H9 (cell line): ENCODE results near the gene COQ8A. TPM values are rescaled to one million over a fixed set of nuclear protein-coding genes. Genes with fewer than 3 reads are reported as not detected.

Source experiments
- DNase-seq: peaks from one replicate; pipeline ENCODE4 v3.0.0-alpha.2; 2017
- H2AFZ ChIP-seq: one replicate; pipeline ENCODE4 v1.6.1; 2013; ENCODE audit warnings: mild to moderate bottlenecking, low read length, control low read depth, moderate library complexity
- H2AK5ac ChIP-seq: 2 replicates; pipeline ENCODE4 v1.6.1; 2013; ENCODE audit warnings: low read length, control low read depth, mixed read lengths; ENCODE audit not compliant: insufficient read length
- H2BK120ac ChIP-seq: one replicate; pipeline ENCODE4 v1.6.1; 2013; ENCODE audit warnings: low read depth, mild to moderate bottlenecking, low read length, control low read depth, inconsistent platforms; ENCODE audit not compliant: poor library complexity, severe bottlenecking
- H2BK12ac ChIP-seq: 2 replicates; pipeline ENCODE4 v1.6.1; 2013; ENCODE audit warnings: low read length, control low read depth, mixed read lengths, low read depth; ENCODE audit not compliant: insufficient read length
- H2BK15ac ChIP-seq: 2 replicates; pipeline ENCODE4 v1.6.1; 2013; ENCODE audit warnings: low read depth, low read length, control low read depth
- H2BK20ac ChIP-seq: one replicate; pipeline ENCODE4 v1.6.1; 2013; ENCODE audit warnings: low read depth, mild to moderate bottlenecking, low read length, control low read depth, inconsistent platforms; ENCODE audit not compliant: poor library complexity, severe bottlenecking
- H2BK5ac ChIP-seq: 2 replicates; pipeline ENCODE4 v1.6.1; 2013; ENCODE audit warnings: low read length, control low read depth, mixed read lengths; ENCODE audit not compliant: insufficient read length
- H3K14ac ChIP-seq: 2 replicates; pipeline ENCODE4 v1.6.1; 2013; ENCODE audit warnings: low read length, control low read depth; ENCODE audit not compliant: insufficient read depth
- H3K18ac ChIP-seq: 2 replicates; pipeline ENCODE4 v1.6.1; 2013; ENCODE audit warnings: low read depth, mild to moderate bottlenecking, mixed read lengths, low read length, control low read depth; ENCODE audit not compliant: insufficient read length
- H3K23ac ChIP-seq: 2 replicates; pipeline ENCODE4 v1.6.1; 2013; ENCODE audit warnings: low read length, control low read depth, mixed read lengths, low read depth; ENCODE audit not compliant: insufficient read length
- H3K23me2 ChIP-seq: 2 replicates; pipeline ENCODE4 v1.6.1; 2013; ENCODE audit warnings: low read depth, mild to moderate bottlenecking, mixed read lengths, low read length, control low read depth; ENCODE audit not compliant: insufficient read length, poor library complexity, severe bottlenecking
- H3K27ac ChIP-seq: 2 replicates; pipeline ENCODE4 v1.5.1; 2013; ENCODE audit warnings: low read length, control low read depth, mixed read lengths, low read depth; ENCODE audit not compliant: insufficient read length
- H3K27me3 ChIP-seq: 2 replicates; pipeline ENCODE4 v1.6.1; 2013; ENCODE audit warnings: low read length, control low read depth, inconsistent platforms; ENCODE audit not compliant: insufficient read depth
- H3K4ac ChIP-seq: 2 replicates; pipeline ENCODE4 v1.6.1; 2013; ENCODE audit warnings: low read depth, mild to moderate bottlenecking, control low read depth, inconsistent platforms, low read length, moderate library complexity
- H3K4me1 ChIP-seq: 2 replicates; pipeline ENCODE4 v1.6.1; 2013; ENCODE audit warnings: low read length, control low read depth, inconsistent platforms; ENCODE audit not compliant: insufficient read depth
- H3K4me2 ChIP-seq: 2 replicates; pipeline ENCODE4 v1.6.1; 2013; ENCODE audit warnings: low read length, control low read depth, mixed read lengths; ENCODE audit not compliant: insufficient read length, insufficient read depth
- H3K56ac ChIP-seq: 2 replicates; pipeline ENCODE4 v1.6.1; 2013; ENCODE audit warnings: low read depth, mild to moderate bottlenecking, mixed read lengths, low read length, control low read depth; ENCODE audit not compliant: insufficient read length
- H3K79me1 ChIP-seq: 2 replicates; pipeline ENCODE4 v1.6.1; 2013; ENCODE audit warnings: low read depth, mild to moderate bottlenecking, moderate library complexity, low read length, control low read depth, inconsistent platforms; ENCODE audit not compliant: insufficient read depth, poor library complexity, severe bottlenecking
- H3K79me2 ChIP-seq: 2 replicates; pipeline ENCODE4 v1.6.1; 2013; ENCODE audit warnings: low read length, control low read depth, inconsistent platforms; ENCODE audit not compliant: insufficient read depth
- H3K9ac ChIP-seq: 2 replicates; pipeline ENCODE4 v1.6.1; 2013; ENCODE audit warnings: low read length, control low read depth, mixed read lengths; ENCODE audit not compliant: insufficient read length; ENCODE audit errors: extremely low read depth
- H3K9me3 ChIP-seq: one replicate; pipeline ENCODE4 v1.6.1; 2013; ENCODE audit warnings: low read depth, low read length, inconsistent platforms; ENCODE audit not compliant: control insufficient read depth
- H3T11ph ChIP-seq: one replicate; pipeline ENCODE4 v1.6.1; 2013; ENCODE audit warnings: mild to moderate bottlenecking, low read length, control low read depth, inconsistent platforms
- H4K20me1 ChIP-seq: one replicate; pipeline ENCODE4 v1.6.1; 2013; ENCODE audit not compliant: control insufficient read depth, insufficient read length, insufficient read depth
- H4K5ac ChIP-seq: 2 replicates; pipeline ENCODE4 v1.6.1; 2013; ENCODE audit warnings: low read depth, mild to moderate bottlenecking, mixed read lengths, low read length, control low read depth; ENCODE audit not compliant: insufficient read length
- H4K8ac ChIP-seq: replicated peaks from 2 replicates; pipeline ENCODE4 v1.6.1; 2013; ENCODE audit warnings: low read length, control low read depth, mixed read lengths, low read depth; ENCODE audit not compliant: insufficient read length
- H4K91ac ChIP-seq: 2 replicates; pipeline ENCODE4 v1.6.1; 2013; ENCODE audit warnings: low read depth, mild to moderate bottlenecking, moderate library complexity, mixed read lengths, low read length, control low read depth; ENCODE audit not compliant: insufficient read length
- H3K27ac Mint-ChIP-seq, 3 experiments: 2 replicates in 2 of 3; 3 replicates in 1 of 3; pipeline ENCODE4 v1.8.0; 2020 to 2021; ENCODE audit warnings: mixed read lengths in 3 of 3, mild to moderate bottlenecking in 1 of 3, moderate library complexity in 1 of 3
- H3K27me3 Mint-ChIP-seq: 2 replicates; pipeline ENCODE4 v1.8.0; 2021; ENCODE audit warnings: low read depth, mild to moderate bottlenecking, moderate library complexity, mixed read lengths
- H3K36me3 Mint-ChIP-seq, 3 experiments: 2 replicates in 2 of 3; 3 replicates in 1 of 3; pipeline ENCODE4 v1.8.0; 2020 to 2021; ENCODE audit warnings: low read depth in 3 of 3, mixed read lengths in 3 of 3; ENCODE audit not compliant: insufficient read depth in 1 of 3
- H3K4me1 Mint-ChIP-seq, 2 experiments: 2 replicates each; pipeline ENCODE4 v1.8.0; 2020; ENCODE audit warnings: mixed read lengths in 2 of 2
- H3K4me3 Mint-ChIP-seq, 2 experiments: 2 replicates in 1 of 2; 3 replicates in 1 of 2; pipeline ENCODE4 v1.8.0; 2020 to 2021; ENCODE audit warnings: mild to moderate bottlenecking in 2 of 2, mixed read lengths in 2 of 2, moderate library complexity in 1 of 2
- H3K9me3 Mint-ChIP-seq, 2 experiments: 2 replicates in 1 of 2; 3 replicates in 1 of 2; pipeline ENCODE4 v1.8.0; 2020; ENCODE audit warnings: mild to moderate bottlenecking in 2 of 2, mixed read lengths in 2 of 2, moderate library complexity in 1 of 2
- WGBS: extraction: QIAGEN DNeasy Blood & Tissue Kit; methylation state at CpG from one replicate; pipeline ENCODE4 v1.1.7; 2013; ENCODE audit warnings: missing lambda C conversion rate, low lambda C conversion rate, mixed read lengths; ENCODE audit not compliant: insufficient read length; ENCODE audit errors: extremely low coverage; 5-methylcytosine and 5-hydroxymethylcytosine counted together
- total RNA-seq: library from RNA; stranded (reverse); gene quantifications from 2 replicates; pipeline ENCODE4 v1.2.1, GENCODE V29; 2021
- TF ChIP-seq, protein P1 (sequence below): fragments of 200-600 bp; sonication (generic); conservative IDR thresholded peaks from 3 replicates; pipeline ENCODE4 v1.8.0; 2021; ENCODE audit warnings: antibody characterized with exemption, mild to moderate bottlenecking

COQ8A gene
- total RNA-seq, 1 experiment from 2014 or later, result 26.0 TPM

GRCh38 chr1:226892524-226892875, 47.6 kb upstream of the COQ8A start:
- TF ChIP-seq, protein P1, sequence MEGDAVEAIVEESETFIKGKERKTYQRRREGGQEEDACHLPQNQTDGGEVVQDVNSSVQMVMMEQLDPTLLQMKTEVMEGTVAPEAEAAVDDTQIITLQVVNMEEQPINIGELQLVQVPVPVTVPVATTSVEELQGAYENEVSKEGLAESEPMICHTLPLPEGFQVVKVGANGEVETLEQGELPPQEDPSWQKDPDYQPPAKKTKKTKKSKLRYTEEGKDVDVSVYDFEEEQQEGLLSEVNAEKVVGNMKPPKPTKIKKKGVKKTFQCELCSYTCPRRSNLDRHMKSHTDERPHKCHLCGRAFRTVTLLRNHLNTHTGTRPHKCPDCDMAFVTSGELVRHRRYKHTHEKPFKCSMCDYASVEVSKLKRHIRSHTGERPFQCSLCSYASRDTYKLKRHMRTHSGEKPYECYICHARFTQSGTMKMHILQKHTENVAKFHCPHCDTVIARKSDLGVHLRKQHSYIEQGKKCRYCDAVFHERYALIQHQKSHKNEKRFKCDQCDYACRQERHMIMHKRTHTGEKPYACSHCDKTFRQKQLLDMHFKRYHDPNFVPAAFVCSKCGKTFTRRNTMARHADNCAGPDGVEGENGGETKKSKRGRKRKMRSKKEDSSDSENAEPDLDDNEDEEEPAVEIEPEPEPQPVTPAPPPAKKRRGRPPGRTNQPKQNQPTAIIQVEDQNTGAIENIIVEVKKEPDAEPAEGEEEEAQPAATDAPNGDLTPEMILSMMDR, result no peak
- Mint-ChIP-seq H3K4me1 (no peaks in the 10 kb centered on the region), H3K27me3 (no peaks in the 10 kb centered on the region), H3K4me3 (no peak overlapping the region), H3K27ac (0 out of 7 replicates have a peak overlapping the region, but pooled peaks of 1 of the 3 experiments have one; percentile 30), H3K9me3 (no peaks in the 10 kb centered on the region), H3K36me3 (peaks cover 11 to 71% (median 43%) of the 10 kb centered on the region in 3 experiments)
- no peak overlapping the region for H3K4me2 ChIP-seq
- no peak overlapping the region for H3K18ac ChIP-seq
- H4K20me1 ChIP-seq, result no peaks in the 10 kb centered on the region
- no peak overlapping the region for H3K4ac ChIP-seq
- no peak overlapping the region for H4K8ac ChIP-seq
- H3K9ac ChIP-seq, result no peak overlapping the region
- H4K5ac ChIP-seq, result no peak overlapping the region
- no peak overlapping the region for H2BK20ac ChIP-seq
- WGBS, result no CpG with 5 or more reads among the region's 8 CpGs
- no peaks in the 10 kb centered on the region for H3K27me3 ChIP-seq
- H4K91ac ChIP-seq, result no peak overlapping the region
- no peak overlapping the region for H2BK120ac ChIP-seq
- no peaks in the 10 kb centered on the region for H3K9me3 ChIP-seq
- H3K27ac ChIP-seq, result no peak overlapping the region
- no peak overlapping the region for H2AK5ac ChIP-seq
- H3K79me2 ChIP-seq, result no peaks in the 10 kb centered on the region
- no peak overlapping the region for H2BK12ac ChIP-seq
- no peak for DNase-seq
- no peak overlapping the region for H3K14ac ChIP-seq
- H3K23me2 ChIP-seq, result no peaks in the 10 kb centered on the region
- H3K79me1 ChIP-seq, result no peaks in the 10 kb centered on the region
- H3K23ac ChIP-seq, result no peak overlapping the region
- H3T11ph ChIP-seq, result no peak overlapping the region
- H2BK5ac ChIP-seq, result no peak overlapping the region
- H2BK15ac ChIP-seq, result no peak overlapping the region
- H3K4me1 ChIP-seq, result no peaks in the 10 kb centered on the region
- H3K56ac ChIP-seq, result no peak overlapping the region
- no peak overlapping the region for H2AFZ ChIP-seq
